Measurements from ENCODE around the gene SGMS2.

DNA sequence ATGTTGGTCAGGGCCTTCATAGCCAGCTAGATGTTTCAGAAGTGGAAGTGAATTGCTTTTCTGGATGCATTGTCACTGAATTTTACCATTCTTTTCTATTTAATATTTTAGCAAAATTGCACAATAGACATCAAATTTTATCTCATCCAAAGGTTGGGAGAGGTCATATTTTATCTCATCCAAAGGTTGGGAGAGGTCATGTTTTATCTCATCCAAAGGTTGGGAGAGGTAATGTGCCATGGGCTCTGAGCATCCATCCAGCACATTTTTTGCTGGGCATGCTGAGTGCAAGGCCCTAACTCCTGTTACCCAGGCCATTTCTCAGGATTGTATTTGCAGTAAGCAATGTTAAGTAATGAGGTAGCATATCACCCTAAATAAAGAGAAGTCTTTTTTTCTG, 91.9 kb downstream of the SGMS2 start:
- TF ChIP-seq, protein P1, sequence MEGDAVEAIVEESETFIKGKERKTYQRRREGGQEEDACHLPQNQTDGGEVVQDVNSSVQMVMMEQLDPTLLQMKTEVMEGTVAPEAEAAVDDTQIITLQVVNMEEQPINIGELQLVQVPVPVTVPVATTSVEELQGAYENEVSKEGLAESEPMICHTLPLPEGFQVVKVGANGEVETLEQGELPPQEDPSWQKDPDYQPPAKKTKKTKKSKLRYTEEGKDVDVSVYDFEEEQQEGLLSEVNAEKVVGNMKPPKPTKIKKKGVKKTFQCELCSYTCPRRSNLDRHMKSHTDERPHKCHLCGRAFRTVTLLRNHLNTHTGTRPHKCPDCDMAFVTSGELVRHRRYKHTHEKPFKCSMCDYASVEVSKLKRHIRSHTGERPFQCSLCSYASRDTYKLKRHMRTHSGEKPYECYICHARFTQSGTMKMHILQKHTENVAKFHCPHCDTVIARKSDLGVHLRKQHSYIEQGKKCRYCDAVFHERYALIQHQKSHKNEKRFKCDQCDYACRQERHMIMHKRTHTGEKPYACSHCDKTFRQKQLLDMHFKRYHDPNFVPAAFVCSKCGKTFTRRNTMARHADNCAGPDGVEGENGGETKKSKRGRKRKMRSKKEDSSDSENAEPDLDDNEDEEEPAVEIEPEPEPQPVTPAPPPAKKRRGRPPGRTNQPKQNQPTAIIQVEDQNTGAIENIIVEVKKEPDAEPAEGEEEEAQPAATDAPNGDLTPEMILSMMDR (IDR thresholded peaks at IDR 0.05) = no peak
- no peak for TF ChIP-seq POLR2AphosphoS5 (IDR thresholded peaks at IDR 0.05)
- no peak for TF ChIP-seq POLR2A (IDR thresholded peaks at IDR 0.05)
